BJ (cell line): ENCODE measurements around the gene CFAP74. TPM values are rescaled to one million over a fixed set of nuclear protein-coding genes. Genes with fewer than 3 reads are reported as not detected.

Experiments used
- CTCF ChIA-PET: fragments of 350-600 bp; formaldehyde crosslinking; extraction: SDS; loops from one replicate; lab custom pipeline; 2021; ENCODE audit warnings: antibody characterized with exemption, inconsistent platforms; lab: Yijun Ruan, JAX
- POLR2A ChIA-PET: fragments of 300-600 bp; sonication (Branson Sonifier 250); formaldehyde crosslinking; extraction: SDS; loops from one replicate; lab custom pipeline; 2021; ENCODE audit warnings: antibody characterized with exemption; lab: Charles Lee
- DNase-seq: peaks from one replicate; pipeline ENCODE4 v3.0.0-alpha.2; 2011; ENCODE audit warnings: low read depth
- H3K27me3 ChIP-seq: 2 replicates; pipeline ENCODE4 v1.6.0; 2011; ENCODE audit warnings: low read length; ENCODE audit not compliant: control insufficient read depth, insufficient read depth
- H3K36me3 ChIP-seq: 2 replicates; pipeline ENCODE4 v1.5.1; 2011; ENCODE audit warnings: low read length; ENCODE audit not compliant: control insufficient read depth, insufficient read depth
- H3K4me3 ChIP-seq: 2 replicates; pipeline ENCODE4 v1.5.1; 2011; ENCODE audit warnings: low read depth, mild to moderate bottlenecking, control low read depth, low read length
- polyA plus RNA-seq: library from polyadenylated mRNA; depleted of rRNA; stranded (reverse); fragments of >200 nt; gene quantifications from 2 replicates; pipeline ENCODE4 v1.2.3, GENCODE V29; 2011
- TF ChIP-seq, protein P1 (sequence below): IDR thresholded peaks from 2 replicates; pipeline ENCODE4 v1.5.1; 2011; ENCODE audit warnings: low read depth, mild to moderate bottlenecking, control low read depth, inconsistent platforms, low read length, moderate library complexity; ENCODE audit not compliant: insufficient read depth

CFAP74 gene
- polyA plus RNA-seq, 1 experiment, result not detected

- ChIA-PET POLR2A (no interaction called here), CTCF (interaction anchor here (1.6 to 1.8 kb wide), 2 partner anchors 14 to 88 kb away, joined by 5 read pairs; no protein-coding TSS in a partner anchor)
- H3K4me3 ChIP-seq, result no peak overlapping the region
- TF ChIP-seq, protein P1, sequence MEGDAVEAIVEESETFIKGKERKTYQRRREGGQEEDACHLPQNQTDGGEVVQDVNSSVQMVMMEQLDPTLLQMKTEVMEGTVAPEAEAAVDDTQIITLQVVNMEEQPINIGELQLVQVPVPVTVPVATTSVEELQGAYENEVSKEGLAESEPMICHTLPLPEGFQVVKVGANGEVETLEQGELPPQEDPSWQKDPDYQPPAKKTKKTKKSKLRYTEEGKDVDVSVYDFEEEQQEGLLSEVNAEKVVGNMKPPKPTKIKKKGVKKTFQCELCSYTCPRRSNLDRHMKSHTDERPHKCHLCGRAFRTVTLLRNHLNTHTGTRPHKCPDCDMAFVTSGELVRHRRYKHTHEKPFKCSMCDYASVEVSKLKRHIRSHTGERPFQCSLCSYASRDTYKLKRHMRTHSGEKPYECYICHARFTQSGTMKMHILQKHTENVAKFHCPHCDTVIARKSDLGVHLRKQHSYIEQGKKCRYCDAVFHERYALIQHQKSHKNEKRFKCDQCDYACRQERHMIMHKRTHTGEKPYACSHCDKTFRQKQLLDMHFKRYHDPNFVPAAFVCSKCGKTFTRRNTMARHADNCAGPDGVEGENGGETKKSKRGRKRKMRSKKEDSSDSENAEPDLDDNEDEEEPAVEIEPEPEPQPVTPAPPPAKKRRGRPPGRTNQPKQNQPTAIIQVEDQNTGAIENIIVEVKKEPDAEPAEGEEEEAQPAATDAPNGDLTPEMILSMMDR, result no peak
- no peaks in the 10 kb centered on the region for H3K36me3 ChIP-seq
- peaks cover 8% of the 10 kb centered on the region; the same call in 1 of the 2 replicates for H3K27me3 ChIP-seq
- no peak for DNase-seq
Measured at GRCh38 chr1:1957533-1957961, 46.0 kb downstream of the CFAP74 start.

- Histone ChIP-seq H3K27me3 (peaks cover 8% of the 10 kb centered on the region; the same call in 1 of the 2 replicates), H3K36me3 (no peaks in the 10 kb centered on the region), H3K4me3 (no peak overlapping the region)
- DNase-seq, result no peak
- TF ChIP-seq, protein P1, result no peak
- ChIA-PET POLR2A (no interaction called here), CTCF (interaction anchor here (1.8 kb wide), 1 partner anchor 88 kb away, joined by 5 read pairs; no protein-coding TSS in a partner anchor)
Measured at GRCh38 chr1:1956586-1957532, 46.7 kb downstream of the CFAP74 start.

DNA sequence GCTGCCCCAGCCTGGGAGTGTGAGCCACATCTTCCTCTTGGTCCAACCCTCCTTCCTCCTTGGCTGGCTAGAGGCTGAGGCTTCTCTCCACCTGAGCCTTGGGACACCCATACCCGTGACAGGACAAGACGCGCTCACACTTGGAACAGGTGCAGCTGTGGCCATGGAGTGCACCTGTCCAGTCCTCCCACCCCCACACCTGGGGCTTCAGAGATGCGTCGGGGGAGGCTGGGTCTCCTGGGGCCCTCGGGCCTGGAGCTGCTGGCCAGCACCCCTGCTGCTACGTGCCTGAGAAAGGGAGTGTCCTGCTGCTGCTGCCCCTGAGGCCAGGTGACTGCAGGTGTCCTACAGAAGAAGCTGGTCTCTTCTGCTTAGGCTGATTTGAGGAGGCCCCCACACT, 47.5 kb downstream of the CFAP74 start:
- peaks cover 3% of the 10 kb centered on the region; the same call in 1 of the 2 replicates for H3K27me3 ChIP-seq
- ChIA-PET CTCF (interaction anchor here (1.8 kb wide), 1 partner anchor 89 kb away, joined by 5 read pairs; no protein-coding TSS in a partner anchor), POLR2A (no interaction called here)
- no peak for DNase-seq
- no peaks in the 10 kb centered on the region for H3K36me3 ChIP-seq
- H3K4me3 ChIP-seq, result no peak overlapping the region
- TF ChIP-seq, protein P1, result no peak

GRCh38 chr1:1955621-1956094, 47.9 kb downstream of the CFAP74 start:
- Histone ChIP-seq H3K36me3 (no peaks in the 10 kb centered on the region), H3K4me3 (no peak overlapping the region), H3K27me3 (0 out of 2 replicates have a peak, but pooled peaks cover 3% of the 10 kb centered on the region)
- ChIA-PET CTCF (interaction anchor here (1.8 kb wide), 1 partner anchor 89 kb away, joined by 5 read pairs; no protein-coding TSS in a partner anchor), POLR2A (no interaction called here)
- TF ChIP-seq, protein P1, result no peak
- no peak for DNase-seq
